Endodermal cell (in vitro differentiated cells): Measurements from ENCODE around the gene SMC1A. TPM values are rescaled to one million over a fixed set of nuclear protein-coding genes. Genes with fewer than 3 reads are reported as not detected.

Experiments used
- DNase-seq: peaks from one replicate; pipeline ENCODE4 v3.0.0-alpha.2; 2017
- H3K27ac ChIP-seq: 2 replicates; pipeline ENCODE4 v1.5.1; 2013; ENCODE audit warnings: mild to moderate bottlenecking, low read depth, low read length, moderate library complexity
- H3K27me3 ChIP-seq: 2 replicates; pipeline ENCODE4 v1.6.1; 2013; ENCODE audit warnings: mild to moderate bottlenecking, low read length, moderate library complexity; ENCODE audit not compliant: insufficient read depth, control insufficient read depth, poor library complexity, severe bottlenecking
- H3K36me3 ChIP-seq: 2 replicates; pipeline ENCODE4 v1.7.0; 2013; ENCODE audit warnings: mild to moderate bottlenecking, low read length, moderate library complexity; ENCODE audit not compliant: control insufficient read depth, insufficient read depth
- H3K4me1 ChIP-seq: one replicate; pipeline ENCODE4 v1.7.0; 2013; ENCODE audit warnings: low read length; ENCODE audit not compliant: control insufficient read depth, insufficient read depth
- H3K4me3 ChIP-seq: 2 replicates; pipeline ENCODE4 v1.5.1; 2013; ENCODE audit warnings: mild to moderate bottlenecking, low read length, moderate library complexity
- H3K9ac ChIP-seq: 2 replicates; pipeline ENCODE4 v1.6.1; 2013; ENCODE audit warnings: mild to moderate bottlenecking, low read length, moderate library complexity; ENCODE audit not compliant: poor library complexity, severe bottlenecking; ENCODE audit errors: extremely low read depth
- H3K9me3 ChIP-seq: 2 replicates; pipeline ENCODE4 v1.6.1; 2013; ENCODE audit warnings: mild to moderate bottlenecking, low read length, moderate library complexity; ENCODE audit not compliant: control insufficient read depth
- H3K27ac Mint-ChIP-seq: 2 replicates; pipeline ENCODE4 v1.8.0; 2020; ENCODE audit warnings: mixed read lengths
- H3K27me3 Mint-ChIP-seq: 2 replicates; pipeline ENCODE4 v1.8.0; 2021; ENCODE audit warnings: mild to moderate bottlenecking, mixed read lengths; ENCODE audit not compliant: insufficient read depth
- H3K36me3 Mint-ChIP-seq: 2 replicates; pipeline ENCODE4 v1.8.0; 2020; ENCODE audit warnings: low read depth, mixed read lengths
- H3K4me1 Mint-ChIP-seq: 2 replicates; pipeline ENCODE4 v1.8.0; 2020; ENCODE audit warnings: mixed read lengths
- H3K4me3 Mint-ChIP-seq: 2 replicates; pipeline ENCODE4 v1.8.0; 2020; ENCODE audit warnings: mild to moderate bottlenecking, moderate library complexity, mixed read lengths
- H3K9me3 Mint-ChIP-seq: 2 replicates; pipeline ENCODE4 v1.8.0; 2020; ENCODE audit warnings: mild to moderate bottlenecking, mixed read lengths
- CTCF ChIP-seq: fragments of 200-600 bp; sonication (generic); conservative IDR thresholded peaks from 2 replicates; pipeline ENCODE4 v1.5.0; 2021; ENCODE audit warnings: antibody characterized with exemption, mild to moderate bottlenecking
- WGBS, 2 experiments: methylation state at CpG; one replicate each; pipeline versions ENCODE4 v1.1.5 to v1.1.7; 2013; ENCODE audit warnings: missing lambda C conversion rate in 2 of 2, mixed read lengths in 1 of 2; ENCODE audit not compliant: insufficient coverage in 1 of 2, insufficient read length in 1 of 2; 5-methylcytosine and 5-hydroxymethylcytosine counted together
- total RNA-seq, 2 donors: library from RNA; stranded (reverse); fragmentation: NEBNext Ultra II Directional in 1 of 2; extraction: Animal tissue kit (Norgen Biotek cat#: 25700) in 1 of 2; gene quantifications; 2 replicates in 1 of 2; 3 replicates in 1 of 2; pipeline ENCODE4 v1.2.1, GENCODE V29; 2021

SMC1A gene
- total RNA-seq, 2 donors from 2014 or later: 89.0 to 121 TPM

DNA sequence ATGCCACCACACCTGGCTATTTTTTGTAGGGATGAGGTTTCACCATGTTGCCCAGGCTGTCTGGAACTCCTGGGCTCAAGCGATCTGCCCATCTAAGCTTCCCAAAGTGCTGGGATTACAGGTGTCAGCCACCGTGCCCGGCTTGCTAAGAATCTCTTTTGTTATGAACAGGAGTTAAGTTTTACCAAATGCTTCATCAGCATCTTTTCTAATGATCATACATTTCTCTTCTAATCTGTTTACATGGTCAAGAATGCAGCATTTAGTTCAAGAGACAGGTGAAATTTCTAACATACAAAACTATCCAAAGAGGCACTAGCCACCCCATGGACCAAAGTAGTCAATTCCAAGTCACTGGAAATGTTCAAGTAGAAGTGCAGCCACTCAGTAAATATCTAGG is 88.6 kb downstream of the SMC1A start:
- H3K9me3 Mint-ChIP-seq: peaks cover 58% of the 10 kb centered on the region
- Histone ChIP-seq H3K9ac (no peak overlapping the region), H3K27me3 (no peaks in the 10 kb centered on the region), H3K4me3 (no peak overlapping the region), H3K9me3 (no peaks in the 10 kb centered on the region), H3K27ac (no peak overlapping the region), H3K4me1 (no peaks in the 10 kb centered on the region), H3K36me3 (no peaks in the 10 kb centered on the region)
- H3K27ac Mint-ChIP-seq: no peak overlapping the region
- H3K4me1 Mint-ChIP-seq: no peaks in the 10 kb centered on the region
- H3K36me3 Mint-ChIP-seq: no peaks in the 10 kb centered on the region
- H3K27me3 Mint-ChIP-seq: peaks cover 5% of the 10 kb centered on the region
- no peak overlapping the region for H3K4me3 Mint-ChIP-seq
- 84% methylated on average over 3 of the region's 3 CpGs; no CpG with 5 or more reads in 1 of the 2 experiments for WGBS, 2 experiments
- TF ChIP-seq CTCF: no peak
- DNase-seq: no peak

- Histone ChIP-seq H3K27ac (no peak overlapping the region), H3K36me3 (no peaks in the 10 kb centered on the region), H3K4me1 (no peaks in the 10 kb centered on the region), H3K27me3 (no peaks in the 10 kb centered on the region), H3K4me3 (no peak overlapping the region), H3K9me3 (no peaks in the 10 kb centered on the region), H3K9ac (no peak overlapping the region)
- Mint-ChIP-seq H3K9me3 (peaks cover 66% of the 10 kb centered on the region), H3K27ac (no peak overlapping the region), H3K4me1 (peaks cover 6% of the 10 kb centered on the region), H3K4me3 (no peak overlapping the region), H3K27me3 (peaks cover 8% of the 10 kb centered on the region), H3K36me3 (no peaks in the 10 kb centered on the region)
- TF ChIP-seq CTCF: no peak
- 73% methylated on average over 3 of the region's 5 CpGs; no CpG with 5 or more reads in 1 of the 2 experiments for WGBS, 2 experiments
- no peak for DNase-seq
These were observed 90.2 kb downstream of the SMC1A start for GRCh38 chrX:53332204-53332603.

- DNase-seq: no peak
- no peaks in the 10 kb centered on the region for H3K36me3 Mint-ChIP-seq
- no peak overlapping the region for H3K4me3 Mint-ChIP-seq
- Histone ChIP-seq H3K4me3 (no peak overlapping the region), H3K4me1 (no peaks in the 10 kb centered on the region), H3K27me3 (no peaks in the 10 kb centered on the region), H3K9ac (no peak overlapping the region), H3K27ac (no peak overlapping the region), H3K9me3 (no peaks in the 10 kb centered on the region), H3K36me3 (no peaks in the 10 kb centered on the region)
- H3K27me3 Mint-ChIP-seq: peaks cover 8% of the 10 kb centered on the region
- TF ChIP-seq CTCF: no peak
- WGBS, 2 experiments: 84% methylated on average over 10 of the region's 10 CpGs; no CpG with 5 or more reads in 1 of the 2 experiments
- H3K4me1 Mint-ChIP-seq: peaks cover 9% of the 10 kb centered on the region
- peaks cover 55% of the 10 kb centered on the region for H3K9me3 Mint-ChIP-seq
- no peak overlapping the region for H3K27ac Mint-ChIP-seq
These were observed 92.1 kb downstream of the SMC1A start for GRCh38 chrX:53330331-53330730.
